GM19239 (cell line): ENCODE results near the gene TTC28.

ENCODE experiments used
- DNase-seq: peaks from one replicate; pipeline ENCODE4 v3.0.0; 2011; ENCODE audit warnings: low spot score; ENCODE audit not compliant: insufficient read length
- FAIRE-seq: peaks from 2 replicates; lab custom pipeline; 2011; peaks lifted over from hg19 to GRCh38; lab: Jason Lieb, UNC

TTC28 gene

GRCh38 chr22:28139516-28139915 is 540.1 kb downstream of the TTC28 start:
- DNase-seq (no peak), FAIRE-seq (no peak)

GRCh38 chr22:28137036-28137435 is 542.6 kb downstream of the TTC28 start:
- DNase-seq (no peak), FAIRE-seq (no peak)

- DNase-seq (no peak), FAIRE-seq (no peak)
These were observed 547.2 kb downstream of the TTC28 start for GRCh38 chr22:28132466-28132865.

GRCh38 chr22:28129319-28129962 is 550.2 kb downstream of the TTC28 start:
- FAIRE-seq, result no peak
- DNase-seq, result no peak

GRCh38 chr22:28128827-28129226 is 550.8 kb downstream of the TTC28 start:
- FAIRE-seq (no peak), DNase-seq (no peak)

GRCh38 chr22:28125799-28126198 is 553.8 kb downstream of the TTC28 start:
- FAIRE-seq, result no peak

GRCh38 chr22:28123989-28124766 is 555.5 kb downstream of the TTC28 start:
- no peak for DNase-seq
- no peak for FAIRE-seq

More at GRCh38 chr22:28125799-28126198, 553.8 kb downstream of the TTC28 start:
- no peak for DNase-seq

GRCh38 chr22:28120691-28121592 is 558.7 kb downstream of the TTC28 start:
- FAIRE-seq, result no peak
- DNase-seq, result no peak

GRCh38 chr22:28118957-28119631 is 560.5 kb downstream of the TTC28 start:
- no peak for DNase-seq
- FAIRE-seq, result no peak

GRCh38 chr22:28116219-28116673 is 563.4 kb downstream of the TTC28 start:
- FAIRE-seq, result no peak
- no peak for DNase-seq

GRCh38 chr22:28115426-28115825 is 564.2 kb downstream of the TTC28 start:
- FAIRE-seq (no peak), DNase-seq (no peak)

GRCh38 chr22:28112548-28113043 is 567.0 kb downstream of the TTC28 start:
- FAIRE-seq (no peak), DNase-seq (no peak)

GRCh38 chr22:28112190-28112544 is 567.5 kb downstream of the TTC28 start:
- FAIRE-seq (no peak), DNase-seq (no peak)

- FAIRE-seq, result no peak
- no peak for DNase-seq
These were observed 568.0 kb downstream of the TTC28 start for GRCh38 chr22:28111501-28112189.

GRCh38 chr22:28108851-28109250 is 570.8 kb downstream of the TTC28 start:
- FAIRE-seq, result no peak

GRCh38 chr22:28106617-28107016 is 573.0 kb downstream of the TTC28 start:
- DNase-seq (no peak), FAIRE-seq (no peak)

More at GRCh38 chr22:28108851-28109250, 570.8 kb downstream of the TTC28 start:
- DNase-seq, result no peak

GRCh38 chr22:28105988-28106387 is 573.7 kb downstream of the TTC28 start:
- DNase-seq, result no peak
- no peak for FAIRE-seq

- FAIRE-seq, result no peak
- DNase-seq, result no peak
These were observed 574.2 kb downstream of the TTC28 start for GRCh38 chr22:28105413-28105812.

GRCh38 chr22:28103596-28103995 is 576.0 kb downstream of the TTC28 start:
- DNase-seq (no peak), FAIRE-seq (no peak)
